GM12891 (cell line): ENCODE results near the gene ATP1B1.

Source experiments
- PAX5 ChIP-seq: IDR thresholded peaks from 2 replicates; pipeline ENCODE4 v1.6.1; 2011; ENCODE audit warnings: low read length, moderate library complexity, mild to moderate bottlenecking; ENCODE audit not compliant: insufficient read depth, severe bottlenecking
- POLR2A ChIP-seq: IDR thresholded peaks from 2 replicates; pipeline ENCODE4 v1.6.1; 2011; ENCODE audit warnings: low read depth, low read length, control low read depth
- POLR2AphosphoS5 ChIP-seq: IDR thresholded peaks from 2 replicates; pipeline ENCODE4 v1.6.1; 2011; ENCODE audit warnings: low read depth, low read length, control low read depth
- POU2F2 ChIP-seq: IDR thresholded peaks from 2 replicates; pipeline ENCODE4 v1.6.1; 2011; ENCODE audit warnings: low read depth, mild to moderate bottlenecking, control low read depth, low read length, moderate library complexity
- SPI1 ChIP-seq: IDR thresholded peaks from 2 replicates; pipeline ENCODE4 v1.6.1; 2011; ENCODE audit warnings: low read depth, low read length, control low read depth
- TAF1 ChIP-seq: IDR thresholded peaks from 2 replicates; pipeline ENCODE4 v1.6.1; 2011; ENCODE audit warnings: low read depth, low read length, control low read depth

GRCh38 chr1:169081503-169082123 lies 24.9 kb upstream of the ATP1B1 start:
- TF ChIP-seq POLR2A (no peak), POLR2AphosphoS5 (no peak), TAF1 (no peak), PAX5 (no peak), POU2F2 (no peak), SPI1 (no peak)
